GM11168 (cell line): ENCODE measurements around the gene IGFL3.
"Not testable (repeated sequence)": the region's sequence is repeated elsewhere in the genome, so short reads cannot be mapped to it uniquely, and the experiment has no call there.

Experiments
- in situ Hi-C: fragments of 300-500 bp; cut with MboI; formaldehyde crosslinking; loops from one replicate; pipeline ENCODE4 v1.12.0; 2022; ENCODE audit warnings: low sequenced_read_pairs; ENCODE audit not compliant: unreplicated experiment

The IGFL3 gene

GRCh38 chr19:46126086-46126580 is 1.6 kb upstream of the IGFL3 start:
- in situ Hi-C loops = no loop called here

DNA sequence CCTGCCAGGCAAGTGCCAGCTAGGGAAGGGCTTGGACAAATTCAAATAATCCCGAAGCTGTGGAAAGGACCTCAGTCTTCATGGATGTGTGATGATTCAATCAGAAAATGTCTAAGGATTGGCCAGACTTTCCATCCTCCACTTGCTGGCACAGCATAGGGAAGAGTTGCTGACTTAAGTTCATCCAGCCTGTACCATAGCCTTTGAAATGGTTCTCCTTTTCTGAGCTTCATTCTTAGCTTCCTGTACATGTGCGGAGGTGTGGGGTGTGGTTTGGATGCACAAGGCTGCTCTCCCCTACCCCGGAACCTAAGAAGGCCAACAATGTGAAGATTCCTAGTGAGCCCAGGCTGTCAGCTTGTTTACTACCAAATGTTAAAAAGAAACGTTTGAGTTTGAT is 959 bp upstream of the IGFL3 start:
- in situ Hi-C loops = no loop called here

GRCh38 chr19:46118136-46118535 is 6.4 kb downstream of the IGFL3 start:
- in situ Hi-C loops = no loop called here

GRCh38 chr19:46116121-46116520 is 8.4 kb downstream of the IGFL3 start:
- in situ Hi-C loops = no loop called here

- in situ Hi-C loops = no loop called here
These were observed 8.9 kb downstream of the IGFL3 start for GRCh38 chr19:46115396-46116106.

- in situ Hi-C loops = no loop called here
These were observed 10.8 kb downstream of the IGFL3 start for GRCh38 chr19:46113726-46114125.

DNA sequence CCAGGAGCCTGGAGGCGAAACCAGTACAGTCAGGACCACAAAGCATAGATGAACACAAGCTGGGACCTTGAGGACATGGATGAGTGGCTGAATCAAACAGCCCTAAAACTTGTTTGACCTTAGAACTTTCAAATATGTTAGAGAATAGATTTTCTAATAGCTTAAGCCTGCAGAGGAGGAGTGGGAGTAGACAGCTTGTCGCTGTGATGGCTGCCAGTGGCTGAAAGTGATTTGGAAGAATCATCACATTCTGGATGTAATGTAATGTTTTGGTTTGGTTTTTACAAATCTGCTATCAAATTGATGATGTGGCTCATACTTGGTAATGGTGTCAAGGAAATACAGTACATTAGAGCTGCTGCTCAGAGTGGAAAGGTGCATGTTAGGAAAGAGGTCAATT is 12.0 kb downstream of the IGFL3 start:
- in situ Hi-C loops = no loop called here

DNA sequence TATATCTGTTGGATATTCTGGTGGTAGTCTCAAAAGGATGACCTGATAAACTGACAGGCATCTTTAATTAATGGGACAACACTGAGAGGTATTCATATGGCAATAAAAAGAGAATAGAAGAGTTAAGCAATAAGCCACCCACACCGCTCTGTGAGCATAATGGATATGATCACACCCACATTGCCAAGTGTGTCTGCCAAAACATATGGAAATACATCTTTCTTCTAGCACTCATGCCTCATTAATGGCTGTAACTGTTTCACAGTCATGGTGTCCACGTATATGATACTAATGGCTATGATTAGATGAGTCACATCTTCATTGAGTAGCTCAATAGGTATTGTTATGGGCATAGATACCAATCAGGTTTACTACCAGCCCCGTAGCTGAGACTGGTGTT is 13.1 kb downstream of the IGFL3 start:
- in situ Hi-C loops = no loop called here

- in situ Hi-C loops = no loop called here
These were observed 14.6 kb downstream of the IGFL3 start for GRCh38 chr19:46109876-46110275.

- in situ Hi-C loops = no loop called here
These were observed 17.1 kb downstream of the IGFL3 start for GRCh38 chr19:46107371-46107770.

- in situ Hi-C loops = not testable (repeated sequence)
These were observed 22.2 kb downstream of the IGFL3 start for GRCh38 chr19:46102333-46102732.

- in situ Hi-C loops = no loop called here
These were observed 23.2 kb downstream of the IGFL3 start for GRCh38 chr19:46101293-46101692.

DNA sequence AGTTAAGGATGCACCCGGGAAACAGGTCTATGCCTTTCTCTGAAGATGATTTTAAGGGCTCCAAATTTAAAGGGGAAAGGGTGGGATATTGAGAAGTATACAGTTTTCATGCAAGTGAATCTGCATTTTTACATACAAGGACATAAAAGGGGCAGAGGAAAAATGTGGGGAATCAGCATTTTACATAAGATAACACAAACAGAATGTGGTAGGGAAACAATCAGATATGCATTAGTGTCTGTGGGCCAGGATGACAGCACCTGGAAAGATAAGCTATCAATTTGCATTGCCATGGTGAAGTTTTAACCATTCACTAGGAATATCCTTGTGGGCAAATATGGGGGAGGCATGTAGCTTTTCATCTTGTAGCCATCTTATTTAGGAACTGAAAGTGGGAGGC is 24.1 kb downstream of the IGFL3 start:
- in situ Hi-C loops = no loop called here

- in situ Hi-C loops = loop anchor here (25.0 kb wide), 1 partner anchor 422 kb away; no protein-coding TSS in a partner anchor
These were observed 34.0 kb downstream of the IGFL3 start for GRCh38 chr19:46090444-46090843.

GRCh38 chr19:46089432-46089831 is 35.1 kb downstream of the IGFL3 start:
- in situ Hi-C loops = loop anchor here (10.0 to 25.0 kb wide), 3 partner anchors 95 to 423 kb away; no protein-coding TSS in a partner anchor

GRCh38 chr19:46088101-46088500 is 36.4 kb downstream of the IGFL3 start:
- in situ Hi-C loops = loop anchor here (10.0 to 25.0 kb wide), 3 partner anchors 97 to 424 kb away; no protein-coding TSS in a partner anchor

- in situ Hi-C loops = loop anchor here (10.0 to 25.0 kb wide), 3 partner anchors 99 to 426 kb away; no protein-coding TSS in a partner anchor
These were observed 38.6 kb downstream of the IGFL3 start for GRCh38 chr19:46085888-46086287.

DNA sequence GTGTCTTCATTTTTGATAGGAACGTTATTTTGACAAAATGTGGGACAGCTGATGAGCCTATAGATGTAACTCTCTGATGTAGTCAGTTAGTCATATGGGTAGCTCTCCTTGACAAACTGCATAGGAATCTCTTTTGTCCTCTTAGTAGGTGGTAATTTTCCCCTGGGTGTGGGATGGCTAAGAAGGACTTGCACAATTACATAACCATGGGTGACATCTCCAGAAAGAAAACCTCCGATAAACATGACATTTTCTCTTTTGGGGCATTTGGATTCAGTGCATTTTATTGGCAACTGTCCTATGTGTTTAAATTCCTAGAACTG is 41.8 kb downstream of the IGFL3 start:
- in situ Hi-C loops = loop anchor here (10.0 to 25.0 kb wide), 3 partner anchors 102 to 430 kb away; no protein-coding TSS in a partner anchor

- in situ Hi-C loops = loop anchor here (10.0 to 25.0 kb wide), 3 partner anchors 103 to 430 kb away; no protein-coding TSS in a partner anchor
These were observed 42.4 kb downstream of the IGFL3 start for GRCh38 chr19:46081928-46082727.

- in situ Hi-C loops = loop anchor here (10.0 to 25.0 kb wide), 3 partner anchors 104 to 432 kb away; no protein-coding TSS in a partner anchor
These were observed 43.9 kb downstream of the IGFL3 start for GRCh38 chr19:46080561-46080960.

GRCh38 chr19:46079576-46079975 is 44.9 kb downstream of the IGFL3 start:
- in situ Hi-C loops = loop anchor here (25.0 kb wide), 1 partner anchor 433 kb away; no protein-coding TSS in a partner anchor
